Measurements from ENCODE around the gene SAMSN1.

DNA sequence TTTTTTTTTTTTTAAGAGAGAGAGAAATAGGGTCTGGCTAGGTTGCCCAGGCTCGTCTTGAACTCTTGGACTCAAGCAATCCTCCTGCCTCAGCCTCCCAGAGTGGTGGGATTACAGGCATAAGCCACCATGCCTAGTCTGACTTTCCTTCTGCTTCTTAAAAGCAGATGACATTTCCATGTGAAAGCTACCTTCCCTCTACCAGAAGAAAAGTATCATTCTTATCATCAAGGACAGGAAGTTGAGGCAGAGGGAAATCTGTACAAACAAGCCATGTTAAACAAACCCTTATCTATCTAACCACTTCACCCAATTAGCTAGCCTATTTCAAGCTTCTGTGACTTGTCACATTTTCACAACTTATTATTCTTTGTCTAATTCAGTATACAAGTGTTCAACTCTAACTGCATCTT lies 54.8 kb downstream of the SAMSN1 start:
- TF ChIP-seq, protein P1, sequence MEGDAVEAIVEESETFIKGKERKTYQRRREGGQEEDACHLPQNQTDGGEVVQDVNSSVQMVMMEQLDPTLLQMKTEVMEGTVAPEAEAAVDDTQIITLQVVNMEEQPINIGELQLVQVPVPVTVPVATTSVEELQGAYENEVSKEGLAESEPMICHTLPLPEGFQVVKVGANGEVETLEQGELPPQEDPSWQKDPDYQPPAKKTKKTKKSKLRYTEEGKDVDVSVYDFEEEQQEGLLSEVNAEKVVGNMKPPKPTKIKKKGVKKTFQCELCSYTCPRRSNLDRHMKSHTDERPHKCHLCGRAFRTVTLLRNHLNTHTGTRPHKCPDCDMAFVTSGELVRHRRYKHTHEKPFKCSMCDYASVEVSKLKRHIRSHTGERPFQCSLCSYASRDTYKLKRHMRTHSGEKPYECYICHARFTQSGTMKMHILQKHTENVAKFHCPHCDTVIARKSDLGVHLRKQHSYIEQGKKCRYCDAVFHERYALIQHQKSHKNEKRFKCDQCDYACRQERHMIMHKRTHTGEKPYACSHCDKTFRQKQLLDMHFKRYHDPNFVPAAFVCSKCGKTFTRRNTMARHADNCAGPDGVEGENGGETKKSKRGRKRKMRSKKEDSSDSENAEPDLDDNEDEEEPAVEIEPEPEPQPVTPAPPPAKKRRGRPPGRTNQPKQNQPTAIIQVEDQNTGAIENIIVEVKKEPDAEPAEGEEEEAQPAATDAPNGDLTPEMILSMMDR (IDR thresholded peaks at IDR 0.05; ENCODE audit: poor library complexity) = no peak
- no peak for TF ChIP-seq EZH2 (IDR thresholded peaks at IDR 0.05; ENCODE audit: borderline replicate concordance)
